ENCODE results near the gene GJD3. TPM values are rescaled to one million over a fixed set of nuclear protein-coding genes. Genes with fewer than 3 reads are reported as not detected.

Gene GJD3
- total RNA-seq, 1 experiment from 2014 or later, result 0.71 TPM

DNA sequence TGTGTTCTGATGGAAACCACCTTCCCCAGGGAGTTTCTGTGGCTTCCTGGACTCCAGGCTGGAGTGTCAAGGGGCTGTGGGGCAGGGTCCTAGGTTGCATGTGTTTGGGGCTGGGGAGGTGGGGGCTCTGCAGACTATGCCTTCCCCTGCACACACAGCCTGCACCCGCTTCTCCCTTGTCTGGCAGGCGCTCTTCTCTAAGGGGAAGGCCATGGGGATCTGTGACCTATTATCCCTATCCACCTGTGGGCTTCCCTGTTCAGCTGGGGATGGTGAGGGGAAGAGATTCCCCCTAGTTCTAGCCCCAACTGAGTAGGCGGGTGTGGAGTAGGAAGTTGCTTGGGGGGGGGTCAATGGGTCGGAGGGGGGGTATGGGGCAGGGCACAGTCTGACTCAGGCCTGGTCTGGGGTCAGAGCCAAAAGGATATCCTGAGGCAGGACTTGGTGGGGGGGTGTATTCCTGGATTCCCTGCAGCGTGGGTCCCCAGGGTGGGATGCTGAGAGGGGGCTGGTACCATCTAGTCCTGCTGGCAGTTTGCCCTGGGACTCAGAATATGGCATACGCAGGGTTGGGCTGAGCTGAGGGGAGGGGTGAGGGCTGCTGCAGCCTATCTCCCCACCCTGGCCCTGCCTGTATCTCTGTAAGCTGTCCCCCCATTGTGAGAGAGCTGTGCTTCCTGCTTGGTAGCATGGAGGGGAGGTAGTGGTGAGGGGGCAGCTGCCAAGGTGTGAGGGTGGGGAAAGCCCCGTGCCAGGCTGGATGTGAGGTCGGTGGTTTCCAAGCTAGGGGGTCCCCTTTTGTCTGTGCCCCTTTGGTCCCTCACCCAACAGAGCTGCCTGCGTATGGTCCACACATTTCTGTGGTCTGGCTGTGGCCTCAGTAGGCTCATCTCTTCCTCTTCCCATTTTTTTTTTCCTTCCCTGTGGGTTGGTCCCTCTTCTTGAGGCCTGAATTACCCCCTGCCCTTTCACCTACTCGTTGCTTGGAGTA, 40.9 kb downstream of the GJD3 start:
- Mint-ChIP-seq H3K27me3 (ENCODE audit: unreplicated experiment) (no peaks in the 10 kb centered on the region), H3K36me3 (ENCODE audit: insufficient read depth, unreplicated experiment) (peaks cover 63% of the 10 kb centered on the region), H3K9me3 (ENCODE audit: low read depth, unreplicated experiment) (no peaks in the 10 kb centered on the region), H3K4me1 (ENCODE audit: low read depth, unreplicated experiment) (peaks cover 95% of the 10 kb centered on the region), H3K27ac (ENCODE audit: unreplicated experiment) (peak overlapping the region; percentile 86), H3K4me3 (ENCODE audit: low read depth, unreplicated experiment) (peak overlapping the region; percentile 33)
- BruUV-seq (replicated peaks), result no TSS peak
- TF ChIP-seq, protein P1, sequence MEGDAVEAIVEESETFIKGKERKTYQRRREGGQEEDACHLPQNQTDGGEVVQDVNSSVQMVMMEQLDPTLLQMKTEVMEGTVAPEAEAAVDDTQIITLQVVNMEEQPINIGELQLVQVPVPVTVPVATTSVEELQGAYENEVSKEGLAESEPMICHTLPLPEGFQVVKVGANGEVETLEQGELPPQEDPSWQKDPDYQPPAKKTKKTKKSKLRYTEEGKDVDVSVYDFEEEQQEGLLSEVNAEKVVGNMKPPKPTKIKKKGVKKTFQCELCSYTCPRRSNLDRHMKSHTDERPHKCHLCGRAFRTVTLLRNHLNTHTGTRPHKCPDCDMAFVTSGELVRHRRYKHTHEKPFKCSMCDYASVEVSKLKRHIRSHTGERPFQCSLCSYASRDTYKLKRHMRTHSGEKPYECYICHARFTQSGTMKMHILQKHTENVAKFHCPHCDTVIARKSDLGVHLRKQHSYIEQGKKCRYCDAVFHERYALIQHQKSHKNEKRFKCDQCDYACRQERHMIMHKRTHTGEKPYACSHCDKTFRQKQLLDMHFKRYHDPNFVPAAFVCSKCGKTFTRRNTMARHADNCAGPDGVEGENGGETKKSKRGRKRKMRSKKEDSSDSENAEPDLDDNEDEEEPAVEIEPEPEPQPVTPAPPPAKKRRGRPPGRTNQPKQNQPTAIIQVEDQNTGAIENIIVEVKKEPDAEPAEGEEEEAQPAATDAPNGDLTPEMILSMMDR (IDR thresholded peaks at IDR 0.05; ENCODE audit: unreplicated experiment), result no peak
- CTCF ChIA-PET, result interaction anchor here (0.5 to 36.5 kb wide), 15 partner anchors 11 to 603 kb away, joined by 3 to 1520 read pairs (median 4); partner anchors contain the start of genes CASC3, GJD3, RARA and WIPF2
- intact Hi-C loops (cut with micrococcal nuclease; ENCODE audit: unreplicated experiment), result no loop called here
- no peak for DNase-seq

DNA sequence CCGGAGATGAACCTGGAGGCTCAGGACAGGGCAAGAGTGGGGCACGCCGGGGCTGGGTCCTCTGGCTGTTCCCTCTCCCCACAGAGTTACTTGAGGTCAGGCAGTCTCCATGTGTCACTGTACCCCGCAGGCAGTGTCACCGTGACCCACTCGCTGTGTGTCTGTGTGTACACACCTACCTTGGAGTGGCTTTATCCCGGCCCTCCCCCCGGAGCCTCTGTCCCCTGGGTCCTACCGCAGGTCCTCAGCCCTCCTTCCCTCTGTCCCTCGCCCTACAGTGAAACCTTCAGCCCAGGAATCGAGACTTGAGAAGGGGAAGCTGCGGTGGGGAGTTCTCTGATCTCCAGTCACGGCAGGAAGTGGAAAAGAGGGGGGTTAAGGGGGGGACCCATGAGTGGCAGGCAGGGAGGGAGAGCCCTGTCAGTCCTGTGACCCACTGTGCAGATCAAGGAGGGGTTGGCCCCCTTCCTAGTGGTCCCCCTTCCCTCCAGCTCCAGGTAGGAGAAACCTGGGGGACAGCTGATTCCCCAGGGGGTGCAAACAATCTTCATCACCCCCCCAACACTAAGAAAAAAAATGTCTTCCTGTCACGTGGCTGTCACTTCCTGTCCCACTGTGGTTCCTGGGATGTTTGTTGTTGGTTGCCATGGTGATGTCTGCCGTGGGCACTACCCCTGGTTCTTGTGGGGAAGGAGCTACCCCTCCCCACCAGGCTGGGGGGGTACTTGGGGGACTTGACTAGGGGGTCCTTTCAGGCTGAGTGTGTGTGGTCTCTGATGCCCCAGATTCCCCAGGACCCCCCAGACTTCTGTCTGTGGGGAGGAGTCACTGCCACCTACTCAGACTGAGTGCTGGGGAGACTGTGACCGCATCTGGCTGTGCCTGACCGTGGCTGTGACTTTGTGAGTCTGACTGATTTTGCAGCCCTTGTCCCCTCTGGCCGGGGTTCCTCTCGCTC, 41.9 kb downstream of the GJD3 start:
- Mint-ChIP-seq H3K27ac (ENCODE audit: unreplicated experiment) (peak overlapping the region; percentile 86), H3K27me3 (ENCODE audit: unreplicated experiment) (no peaks in the 10 kb centered on the region), H3K36me3 (ENCODE audit: insufficient read depth, unreplicated experiment) (peaks cover 74% of the 10 kb centered on the region), H3K4me1 (ENCODE audit: low read depth, unreplicated experiment) (peaks cover 90% of the 10 kb centered on the region), H3K4me3 (ENCODE audit: low read depth, unreplicated experiment) (peak overlapping the region; percentile 33), H3K9me3 (ENCODE audit: low read depth, unreplicated experiment) (no peaks in the 10 kb centered on the region)
- no TSS peak for BruUV-seq (replicated peaks)
- intact Hi-C loops (cut with micrococcal nuclease; ENCODE audit: unreplicated experiment), result no loop called here
- DNase-seq, result peak; percentile 93
- CTCF ChIA-PET, result interaction anchor here (0.5 to 36.5 kb wide), 17 partner anchors 10 to 502 kb away, joined by 3 to 1520 read pairs (median 4); partner anchors contain the start of genes CASC3, GJD3, RARA and WIPF2
- TF ChIP-seq, protein P1 (IDR thresholded peaks at IDR 0.05; ENCODE audit: unreplicated experiment), result no peak

DNA sequence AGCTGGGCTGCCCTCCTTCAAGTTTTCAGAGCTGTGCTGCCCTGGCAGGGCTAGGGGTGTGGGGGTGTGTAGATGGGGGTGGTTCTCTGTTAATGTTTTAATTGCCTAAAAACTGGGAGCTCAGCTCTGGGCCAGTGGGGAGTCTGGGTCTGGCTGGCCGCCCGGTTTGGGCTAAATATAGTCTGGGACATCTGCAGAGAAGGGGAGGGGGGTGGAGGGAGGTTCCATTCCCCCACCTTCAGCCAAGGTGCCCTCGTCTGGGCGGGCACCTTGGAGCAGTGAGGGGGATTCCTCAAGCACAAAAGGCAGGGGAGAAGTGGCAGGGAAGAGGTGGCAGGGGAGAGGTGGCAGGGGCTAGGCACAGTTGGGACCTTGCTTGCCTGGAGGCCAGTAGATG, 42.6 kb downstream of the GJD3 start:
- peaks cover 83% of the 10 kb centered on the region for H3K4me1 Mint-ChIP-seq (ENCODE audit: low read depth, unreplicated experiment)
- H3K9me3 Mint-ChIP-seq (ENCODE audit: low read depth, unreplicated experiment), result no peaks in the 10 kb centered on the region
- no TSS peak for BruUV-seq (replicated peaks)
- H3K27ac Mint-ChIP-seq (ENCODE audit: unreplicated experiment), result peak overlapping the region; percentile 86
- no peaks in the 10 kb centered on the region for H3K27me3 Mint-ChIP-seq (ENCODE audit: unreplicated experiment)
- CTCF ChIA-PET, result interaction anchor here (0.6 to 36.5 kb wide), 7 partner anchors 10 to 501 kb away, joined by 3 to 1520 read pairs (median 4); partner anchors contain the start of genes GJD3 and RARA
- intact Hi-C loops (cut with micrococcal nuclease; ENCODE audit: unreplicated experiment), result no loop called here
- TF ChIP-seq, protein P1 (IDR thresholded peaks at IDR 0.05; ENCODE audit: unreplicated experiment), result no peak
- H3K4me3 Mint-ChIP-seq (ENCODE audit: low read depth, unreplicated experiment), result peak overlapping the region; percentile 33
- DNase-seq, result no peak
- peaks cover 80% of the 10 kb centered on the region for H3K36me3 Mint-ChIP-seq (ENCODE audit: insufficient read depth, unreplicated experiment)

DNA sequence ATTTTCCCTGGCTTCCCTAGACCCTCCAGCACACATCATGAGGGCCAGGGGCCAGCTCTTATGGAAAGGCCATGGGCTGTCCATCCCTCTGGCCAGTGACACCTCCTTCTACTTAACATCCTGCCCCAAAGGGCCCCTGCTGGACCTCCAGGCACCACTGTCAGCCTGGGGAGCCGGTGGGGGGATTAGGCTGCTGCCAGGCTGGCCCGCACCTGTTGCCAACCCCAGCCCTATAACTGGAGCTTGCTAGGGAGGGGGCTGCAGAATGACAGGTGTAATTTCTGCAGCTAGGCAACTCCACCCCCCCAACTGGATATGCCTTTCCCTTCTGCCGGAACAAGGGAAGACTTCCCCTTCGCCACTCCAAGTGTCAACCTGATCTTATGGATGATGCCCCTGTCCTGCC, 43.0 kb downstream of the GJD3 start:
- peak overlapping the region; percentile 86 for H3K27ac Mint-ChIP-seq (ENCODE audit: unreplicated experiment)

More for the DNA sequence above, 43.0 kb downstream of the GJD3 start:
- no peak for DNase-seq
- CTCF ChIA-PET, result interaction anchor here (0.6 to 36.5 kb wide), 5 partner anchors 9 to 501 kb away, joined by 3 to 1520 read pairs (median 3); partner anchors contain the start of genes GJD3 and RARA
- H3K36me3 Mint-ChIP-seq (ENCODE audit: insufficient read depth, unreplicated experiment), result peaks cover 81% of the 10 kb centered on the region
- intact Hi-C loops (cut with micrococcal nuclease; ENCODE audit: unreplicated experiment), result no loop called here
- no peaks in the 10 kb centered on the region for H3K27me3 Mint-ChIP-seq (ENCODE audit: unreplicated experiment)
- TF ChIP-seq, protein P1 (IDR thresholded peaks at IDR 0.05; ENCODE audit: unreplicated experiment), result no peak
- peak overlapping the region; percentile 33 for H3K4me3 Mint-ChIP-seq (ENCODE audit: low read depth, unreplicated experiment)
- no TSS peak for BruUV-seq (replicated peaks)
- no peaks in the 10 kb centered on the region for H3K9me3 Mint-ChIP-seq (ENCODE audit: low read depth, unreplicated experiment)
- H3K4me1 Mint-ChIP-seq (ENCODE audit: low read depth, unreplicated experiment), result peaks cover 79% of the 10 kb centered on the region

Measured in Calu3 (cell line).